Measurements from ENCODE around the gene AUTS2. TPM values are rescaled to one million over a fixed set of nuclear protein-coding genes. Genes with fewer than 3 reads are reported as not detected.

AUTS2 gene
- total RNA-seq, 3 donors from 2014 or later = 31.5 to 94.3 (median 81.3) TPM

- H3K36me3 ChIP-seq = peaks cover 4% of the 10 kb centered on the region
- TF ChIP-seq CTCF (IDR thresholded peaks at IDR 0.05) (no peak), POLR2A (IDR thresholded peaks at IDR 0.05) (no peak), POLR2AphosphoS5 (IDR thresholded peaks at IDR 0.05) (no peak)
- H3K4me1 ChIP-seq = peaks cover 0 to 12% of the 10 kb centered on the region in 2 donors
- H3K9me3 ChIP-seq = no peaks in the 10 kb centered on the region
- DNase-seq (ENCODE audit: low spot score in 2 of 2) = no peak
- intact Hi-C loops (cut with DNase I; ENCODE audit: low total_unique reads) = no loop called here
- H3K27me3 ChIP-seq = no peaks in the 10 kb centered on the region
- H3K4me3 ChIP-seq = no peak overlapping the region
- H3K27ac ChIP-seq = no peak overlapping the region
Measured at GRCh38 chr7:70778585-70778984, 1180.3 kb downstream of the AUTS2 start.

GRCh38 chr7:70779321-70779720, 1181.0 kb downstream of the AUTS2 start:
- H3K9me3 ChIP-seq = no peaks in the 10 kb centered on the region
- no peak overlapping the region for H3K27ac ChIP-seq
- peaks cover 4% of the 10 kb centered on the region for H3K36me3 ChIP-seq
- H3K4me1 ChIP-seq = peaks cover 0 to 12% of the 10 kb centered on the region in 2 donors
- intact Hi-C loops (cut with DNase I; ENCODE audit: low total_unique reads) = no loop called here
- H3K27me3 ChIP-seq = no peaks in the 10 kb centered on the region
- no peak for DNase-seq (ENCODE audit: low spot score in 2 of 2)
- TF ChIP-seq POLR2A (IDR thresholded peaks at IDR 0.05) = no peak
- no peak for TF ChIP-seq POLR2AphosphoS5 (IDR thresholded peaks at IDR 0.05)
- no peak for TF ChIP-seq CTCF (IDR thresholded peaks at IDR 0.05)
- H3K4me3 ChIP-seq = no peak overlapping the region

- Histone ChIP-seq H3K9me3 (no peaks in the 10 kb centered on the region), H3K36me3 (peaks cover 17% of the 10 kb centered on the region), H3K27me3 (no peaks in the 10 kb centered on the region), H3K4me1 (peaks cover 0 to 3% of the 10 kb centered on the region in 2 donors), H3K27ac (no peak overlapping the region), H3K4me3 (no peak overlapping the region)
- TF ChIP-seq POLR2AphosphoS5 (IDR thresholded peaks at IDR 0.05) (no peak), CTCF (IDR thresholded peaks at IDR 0.05) (no peak), POLR2A (IDR thresholded peaks at IDR 0.05) (no peak)
- intact Hi-C loops (cut with DNase I; ENCODE audit: low total_unique reads) = no loop called here
- no peak for DNase-seq (ENCODE audit: low spot score in 2 of 2)
Measured at GRCh38 chr7:70781922-70782311, 1183.6 kb downstream of the AUTS2 start.

DNA sequence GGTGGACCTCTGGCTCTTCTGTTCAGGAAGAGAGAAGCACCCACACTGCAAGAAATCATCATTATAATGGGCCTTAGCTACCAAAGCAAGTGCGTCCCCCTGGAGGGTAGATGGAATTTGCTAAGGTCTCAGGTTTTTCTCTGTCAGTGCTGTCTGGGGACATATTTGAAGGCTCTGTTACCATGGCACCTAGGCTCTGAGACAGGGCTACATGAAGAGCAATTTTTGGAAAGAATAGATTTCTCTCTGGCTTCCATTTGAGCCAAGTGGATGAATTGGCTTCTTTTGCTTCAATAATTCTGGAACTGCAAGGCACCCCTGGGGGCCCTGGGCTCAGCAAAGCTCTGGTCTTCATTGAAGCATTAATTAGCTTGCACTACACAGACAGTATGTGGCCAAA, 1184.5 kb downstream of the AUTS2 start:
- Histone ChIP-seq H3K4me1 (no peaks in the 10 kb centered on the region), H3K27me3 (no peaks in the 10 kb centered on the region), H3K4me3 (no peak overlapping the region), H3K27ac (no peak overlapping the region), H3K36me3 (peaks cover 17% of the 10 kb centered on the region), H3K9me3 (no peaks in the 10 kb centered on the region)
- TF ChIP-seq POLR2A (IDR thresholded peaks at IDR 0.05) = no peak
- TF ChIP-seq CTCF (IDR thresholded peaks at IDR 0.05) = no peak
- TF ChIP-seq POLR2AphosphoS5 (IDR thresholded peaks at IDR 0.05) = no peak
- intact Hi-C loops (cut with DNase I; ENCODE audit: low total_unique reads) = no loop called here
- no peak for DNase-seq (ENCODE audit: low spot score in 2 of 2)

GRCh38 chr7:70785427-70785826, 1187.2 kb downstream of the AUTS2 start:
- intact Hi-C loops (cut with DNase I; ENCODE audit: low total_unique reads) = no loop called here
- TF ChIP-seq POLR2A (IDR thresholded peaks at IDR 0.05) = no peak
- no peak for TF ChIP-seq CTCF (IDR thresholded peaks at IDR 0.05)
- TF ChIP-seq POLR2AphosphoS5 (IDR thresholded peaks at IDR 0.05) = no peak
- Histone ChIP-seq H3K4me1 (no peaks in the 10 kb centered on the region), H3K27me3 (no peaks in the 10 kb centered on the region), H3K36me3 (peaks cover 13% of the 10 kb centered on the region), H3K9me3 (no peaks in the 10 kb centered on the region), H3K4me3 (no peak overlapping the region), H3K27ac (no peak overlapping the region)
- no peak for DNase-seq (ENCODE audit: low spot score in 2 of 2)

Measured in breast epithelium (tissue), 4 donors.